Sigmoid colon (tissue), 7 donors: Measurements from ENCODE around the gene ATXN1. TPM values are rescaled to one million over a fixed set of nuclear protein-coding genes. Genes with fewer than 3 reads are reported as not detected.

Source experiments
- DNase-seq: peaks from one replicate; pipeline ENCODE4 v3.0.0-alpha.2; 2019
- H3K27ac ChIP-seq, 4 donors: fragments of 200-600 bp; sonication (generic); one replicate each; pipeline ENCODE4 v1.5.1; 2016 to 2019; ENCODE audit warnings: mild to moderate bottlenecking in 1 of 4
- H3K27me3 ChIP-seq, 3 donors: fragments of 200-600 bp; sonication (generic); one replicate each; pipeline ENCODE4 v1.5.1; 2019; ENCODE audit warnings: mild to moderate bottlenecking in 1 of 3
- H3K36me3 ChIP-seq, 4 donors: fragments of 200-600 bp; sonication (generic); one replicate each; pipeline ENCODE4 v1.5.1; 2016 to 2019
- H3K4me1 ChIP-seq, 4 donors: fragments of 200-600 bp; sonication (generic); one replicate each; pipeline ENCODE4 v1.5.1; 2017 to 2019
- H3K4me3 ChIP-seq, 4 donors: fragments of 200-600 bp; sonication (generic); one replicate each; pipeline ENCODE4 v1.5.1; 2017 to 2019; ENCODE audit warnings: mild to moderate bottlenecking in 2 of 4, moderate library complexity in 1 of 4
- H3K9me3 ChIP-seq, 4 donors: fragments of 200-600 bp in 3 of 4; sonication (generic) in 3 of 4; one replicate each; pipeline versions ENCODE4 v1.5.1 to v1.6.1; 2013 to 2019
- CTCF ChIP-seq, 4 experiments: fragments of 450-650 bp in 3 of 4; fragments of 200-600 bp in 1 of 4; IDR thresholded peaks; one replicate each; pipeline ENCODE4 v1.5.1; 2016 to 2019; ENCODE audit warnings: antibody characterized with exemption in 4 of 4, mild to moderate bottlenecking in 3 of 4, moderate library complexity in 2 of 4
- EP300 ChIP-seq, 4 donors: sonication (generic); formaldehyde crosslinking; IDR thresholded peaks; one replicate each; pipeline ENCODE4 v1.6.1; 2017; ENCODE audit warnings: antibody characterized with exemption in 4 of 4
- POLR2A ChIP-seq, 2 donors: fragments of 450-650 bp; IDR thresholded peaks; one replicate each; pipeline ENCODE4 v1.6.1; 2016; ENCODE audit warnings: antibody characterized with exemption in 2 of 2, mild to moderate bottlenecking in 2 of 2, moderate library complexity in 2 of 2
- POLR2AphosphoS5 ChIP-seq, 4 donors: sonication (generic); formaldehyde crosslinking; IDR thresholded peaks; one replicate each; pipeline ENCODE4 v1.6.1; 2017; ENCODE audit warnings: antibody characterized with exemption in 4 of 4
- WGBS, 2 donors: extraction: QIAGEN DNeasy Blood & Tissue Kit; methylation state at CpG; one replicate each; pipeline ENCODE4 v1.1.7; 2013; 5-methylcytosine and 5-hydroxymethylcytosine counted together
- intact Hi-C: fragments of 100-400 bp; cut with DNase I; formaldehyde crosslinking; loops from one replicate; pipeline ENCODE4 v1.15.1; 2023
- polyA plus RNA-seq, 3 donors: library from polyadenylated mRNA; stranded (reverse); fragments of 200-250 nt; gene quantifications; one replicate each; pipeline ENCODE4 v1.2.3, GENCODE V29; 2013
- total RNA-seq, 4 donors: library from RNA; depleted of rRNA; stranded (reverse); fragments of >200 nt; gene quantifications; one replicate each; pipeline ENCODE4 v1.1.0, GENCODE V29; 2016
- donor health status: healthy with polysubstance abuse.
- donor health status: Bipolar disorder and iron deficiency.
- donor health status: healthy.

Gene ATXN1
- total and polyA plus RNA-seq, 7 donors, result 4.8 to 95.3 (median 37.7) TPM

GRCh38 chr6:16578695-16579285 is 182.5 kb downstream of the ATXN1 start:
- intact Hi-C loops, result no loop called here
- Histone ChIP-seq H3K4me3 (no peak overlapping the region), H3K4me1 (peaks cover 0 to 13% (median 0%) of the 10 kb centered on the region in 4 donors), H3K27ac (no peak overlapping the region), H3K9me3 (no peaks in the 10 kb centered on the region), H3K36me3 (peaks cover 0 to 16% (median 0%) of the 10 kb centered on the region in 4 donors), H3K27me3 (no peaks in the 10 kb centered on the region)
- TF ChIP-seq EP300 (IDR thresholded peaks at IDR 0.05) (no peak), POLR2A (IDR thresholded peaks at IDR 0.05) (no peak), POLR2AphosphoS5 (IDR thresholded peaks at IDR 0.05) (no peak), CTCF (IDR thresholded peaks at IDR 0.05) (no peak)
- 90 to 94% methylated on average over 3 of the region's 3 CpGs for WGBS, 2 donors
- no peak for DNase-seq

GRCh38 chr6:16576451-16577368 is 184.6 kb downstream of the ATXN1 start:
- 18 to 62% methylated on average over 9 of the region's 9 CpGs for WGBS, 2 donors
- no peak overlapping the region for H3K27ac ChIP-seq
- H3K4me1 ChIP-seq, result peaks cover 0 to 13% (median 0%) of the 10 kb centered on the region in 4 donors
- no peak overlapping the region for H3K4me3 ChIP-seq
- H3K27me3 ChIP-seq, result no peaks in the 10 kb centered on the region
- TF ChIP-seq POLR2AphosphoS5 (IDR thresholded peaks at IDR 0.05) (peak in 1 of 4 donors; percentile 17), POLR2A (IDR thresholded peaks at IDR 0.05) (no peak)
- intact Hi-C loops, result no loop called here
- no peaks in the 10 kb centered on the region for H3K9me3 ChIP-seq
- H3K36me3 ChIP-seq, result no peaks in the 10 kb centered on the region
- DNase-seq, result no peak

- peaks cover 0 to 13% (median 0%) of the 10 kb centered on the region in 4 donors for H3K4me1 ChIP-seq
- H3K36me3 ChIP-seq, result no peaks in the 10 kb centered on the region
- no peaks in the 10 kb centered on the region for H3K9me3 ChIP-seq
- no peak overlapping the region for H3K4me3 ChIP-seq
- TF ChIP-seq EP300 (IDR thresholded peaks at IDR 0.05), result no peak
- no peak for TF ChIP-seq POLR2A (IDR thresholded peaks at IDR 0.05)
- no peak for TF ChIP-seq POLR2AphosphoS5 (IDR thresholded peaks at IDR 0.05)
- TF ChIP-seq CTCF (IDR thresholded peaks at IDR 0.05), result no peak
- no peaks in the 10 kb centered on the region for H3K27me3 ChIP-seq
- intact Hi-C loops, result no loop called here
- 26 to 77% methylated on average over 2 of the region's 2 CpGs for WGBS, 2 donors
- no peak overlapping the region for H3K27ac ChIP-seq
- no peak for DNase-seq
Measured at GRCh38 chr6:16575655-16576054, 185.6 kb downstream of the ATXN1 start.

- intact Hi-C loops, result no loop called here
- Histone ChIP-seq H3K4me3 (no peak overlapping the region), H3K27ac (no peak overlapping the region), H3K4me1 (peaks cover 0 to 27% (median 4%) of the 10 kb centered on the region in 4 donors), H3K27me3 (no peaks in the 10 kb centered on the region), H3K36me3 (no peaks in the 10 kb centered on the region), H3K9me3 (no peaks in the 10 kb centered on the region)
- DNase-seq, result no peak
- WGBS, 2 donors, result 96 to 97% methylated on average over 2 of the region's 2 CpGs
- TF ChIP-seq CTCF (IDR thresholded peaks at IDR 0.05) (no peak), POLR2A (IDR thresholded peaks at IDR 0.05) (no peak), POLR2AphosphoS5 (IDR thresholded peaks at IDR 0.05) (no peak), EP300 (IDR thresholded peaks at IDR 0.05) (no peak)
Measured at GRCh38 chr6:16572943-16573342, 188.3 kb downstream of the ATXN1 start.

GRCh38 chr6:16572317-16572716 is 188.9 kb downstream of the ATXN1 start:
- intact Hi-C loops, result no loop called here
- no peak for DNase-seq
- Histone ChIP-seq H3K27me3 (no peaks in the 10 kb centered on the region), H3K4me3 (no peak overlapping the region), H3K4me1 (peaks cover 0 to 33% (median 4%) of the 10 kb centered on the region in 4 donors), H3K36me3 (no peaks in the 10 kb centered on the region), H3K27ac (no peak overlapping the region), H3K9me3 (no peaks in the 10 kb centered on the region)
- TF ChIP-seq POLR2AphosphoS5 (IDR thresholded peaks at IDR 0.05), result no peak
- no peak for TF ChIP-seq CTCF (IDR thresholded peaks at IDR 0.05)
- no peak for TF ChIP-seq POLR2A (IDR thresholded peaks at IDR 0.05)
- no peak for TF ChIP-seq EP300 (IDR thresholded peaks at IDR 0.05)
- WGBS, 2 donors, result 87 to 92% methylated on average over 5 of the region's 5 CpGs
